ENCODE results near the gene HOXD13. TPM values are rescaled to one million over a fixed set of nuclear protein-coding genes. Genes with fewer than 3 reads are reported as not detected.

HOXD13 gene
- total and polyA plus RNA-seq, 2 of the 13 experiments (the other 11 are each of a cell fraction or from before 2014, with no cell fraction given), result not detected

DNA sequence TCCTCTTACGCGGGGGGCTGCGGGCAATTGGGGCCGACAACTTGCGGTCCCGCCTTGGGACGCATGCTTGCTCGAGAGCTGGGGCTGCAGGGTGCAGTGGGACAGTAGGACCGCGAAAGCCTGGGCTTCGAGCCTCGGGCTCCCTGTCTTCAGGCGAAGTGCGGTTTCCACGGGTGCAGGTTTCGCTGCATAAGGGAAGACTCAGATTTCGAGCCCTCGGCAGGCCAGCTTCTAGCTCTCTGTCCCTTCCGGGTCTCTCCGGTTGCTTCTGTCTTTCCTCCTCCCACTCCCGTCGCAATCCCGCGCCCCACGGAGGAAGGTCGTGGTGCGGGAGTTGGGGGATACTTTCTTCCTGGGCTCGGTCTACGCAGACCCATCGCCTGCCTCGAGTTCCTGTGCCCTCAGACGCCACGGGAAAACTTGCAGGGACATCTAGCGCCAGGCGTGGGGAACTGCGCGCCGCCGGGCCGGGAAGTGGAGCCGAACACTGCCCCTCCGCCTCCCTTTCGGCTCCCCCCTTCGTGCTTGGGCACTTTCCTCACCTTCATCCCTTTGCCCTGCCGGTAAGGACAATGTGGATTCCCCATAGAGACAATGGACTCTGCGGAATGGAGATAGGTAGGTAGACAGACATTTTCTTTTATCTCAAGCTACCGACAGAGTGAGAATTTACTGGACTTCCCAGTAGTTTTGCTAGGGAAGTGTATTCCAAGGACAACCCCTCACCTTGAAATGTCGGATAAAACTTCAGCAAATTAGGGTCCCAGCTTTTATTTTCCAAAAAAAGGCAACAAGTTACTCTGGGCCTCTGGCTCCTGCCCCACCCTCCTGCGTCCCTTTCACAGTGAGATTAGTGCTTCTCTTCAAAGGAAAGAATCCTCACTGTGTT is 4.2 kb upstream of the HOXD13 start (continued):
- TF ChIP-seq ZNF850 (CRISPR knock-in tag; conservative IDR thresholded peaks at IDR 0.05) (no peak), RBM39 (IDR thresholded peaks at IDR 0.05; ENCODE audit: low read depth, low read length, poor library complexity, severe bottlenecking) (peak; percentile 30), AGO1 (IDR thresholded peaks at IDR 0.05; ENCODE audit: low read depth, low read length, poor library complexity, severe bottlenecking) (no peak), DNMT1 (CRISPR knock-in tag; IDR thresholded peaks at IDR 0.05) (no peak), ZNF235 (CRISPR knock-in tag; IDR thresholded peaks at IDR 0.05; ENCODE audit: borderline replicate concordance) (0 out of 2 replicates have a peak, but pooled peaks have one; percentile 42), ZBTB7A (CRISPR knock-in tag; IDR thresholded peaks at IDR 0.05) (peak; percentile 31; the same call in 1 of the 2 replicates), ZFP36L1 (CRISPR knock-in tag; IDR thresholded peaks at IDR 0.05) (no peak), TSC22D2 (CRISPR knock-in tag; IDR thresholded peaks at IDR 0.05; ENCODE audit: borderline replicate concordance) (0 out of 2 replicates have a peak, but pooled peaks have one; percentile 25), SP140L (CRISPR knock-in tag; IDR thresholded peaks at IDR 0.05; ENCODE audit: borderline replicate concordance) (no peak), WIZ (CRISPR knock-in tag; IDR thresholded peaks at IDR 0.05) (no peak), BHLHE40 (IDR thresholded peaks at IDR 0.05; ENCODE audit: low read length) (no peak), EEA1 (CRISPR knock-in tag; IDR thresholded peaks at IDR 0.05; ENCODE audit: borderline replicate concordance) (no peak), SALL2 (CRISPR knock-in tag; IDR thresholded peaks at IDR 0.05) (no peak), RARG (CRISPR knock-in tag; IDR thresholded peaks at IDR 0.05; ENCODE audit: low read depth) (no peak), ZNF570 (CRISPR knock-in tag; IDR thresholded peaks at IDR 0.05; ENCODE audit: borderline replicate concordance) (no peak), MAFG (CRISPR knock-in tag; IDR thresholded peaks at IDR 0.05) (no peak), KMT2A (CRISPR knock-in tag; IDR thresholded peaks at IDR 0.05) (peak; percentile 63; the same call in 1 of the 2 replicates), ZKSCAN1 (IDR thresholded peaks at IDR 0.05; ENCODE audit: low read length) (0 out of 2 replicates have a peak, but pooled peaks have one; percentile 37), CENPX (CRISPR knock-in tag; IDR thresholded peaks at IDR 0.05) (no peak), ZMYM4 (CRISPR knock-in tag; IDR thresholded peaks at IDR 0.05) (0 out of 2 replicates have a peak, but pooled peaks have one; percentile 45), ZNF143 (CRISPR knock-in tag; IDR thresholded peaks at IDR 0.05) (0 out of 2 replicates have a peak, but pooled peaks have one; percentile 26)
- TF ChIP-seq, protein P1, sequence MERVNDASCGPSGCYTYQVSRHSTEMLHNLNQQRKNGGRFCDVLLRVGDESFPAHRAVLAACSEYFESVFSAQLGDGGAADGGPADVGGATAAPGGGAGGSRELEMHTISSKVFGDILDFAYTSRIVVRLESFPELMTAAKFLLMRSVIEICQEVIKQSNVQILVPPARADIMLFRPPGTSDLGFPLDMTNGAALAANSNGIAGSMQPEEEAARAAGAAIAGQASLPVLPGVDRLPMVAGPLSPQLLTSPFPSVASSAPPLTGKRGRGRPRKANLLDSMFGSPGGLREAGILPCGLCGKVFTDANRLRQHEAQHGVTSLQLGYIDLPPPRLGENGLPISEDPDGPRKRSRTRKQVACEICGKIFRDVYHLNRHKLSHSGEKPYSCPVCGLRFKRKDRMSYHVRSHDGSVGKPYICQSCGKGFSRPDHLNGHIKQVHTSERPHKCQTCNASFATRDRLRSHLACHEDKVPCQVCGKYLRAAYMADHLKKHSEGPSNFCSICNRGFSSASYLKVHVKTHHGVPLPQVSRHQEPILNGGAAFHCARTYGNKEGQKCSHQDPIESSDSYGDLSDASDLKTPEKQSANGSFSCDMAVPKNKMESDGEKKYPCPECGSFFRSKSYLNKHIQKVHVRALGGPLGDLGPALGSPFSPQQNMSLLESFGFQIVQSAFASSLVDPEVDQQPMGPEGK (CRISPR knock-in tag; IDR thresholded peaks at IDR 0.05), result peak; percentile 59; the same call in 1 of the 2 replicates
- TF ChIP-seq, protein P2, sequence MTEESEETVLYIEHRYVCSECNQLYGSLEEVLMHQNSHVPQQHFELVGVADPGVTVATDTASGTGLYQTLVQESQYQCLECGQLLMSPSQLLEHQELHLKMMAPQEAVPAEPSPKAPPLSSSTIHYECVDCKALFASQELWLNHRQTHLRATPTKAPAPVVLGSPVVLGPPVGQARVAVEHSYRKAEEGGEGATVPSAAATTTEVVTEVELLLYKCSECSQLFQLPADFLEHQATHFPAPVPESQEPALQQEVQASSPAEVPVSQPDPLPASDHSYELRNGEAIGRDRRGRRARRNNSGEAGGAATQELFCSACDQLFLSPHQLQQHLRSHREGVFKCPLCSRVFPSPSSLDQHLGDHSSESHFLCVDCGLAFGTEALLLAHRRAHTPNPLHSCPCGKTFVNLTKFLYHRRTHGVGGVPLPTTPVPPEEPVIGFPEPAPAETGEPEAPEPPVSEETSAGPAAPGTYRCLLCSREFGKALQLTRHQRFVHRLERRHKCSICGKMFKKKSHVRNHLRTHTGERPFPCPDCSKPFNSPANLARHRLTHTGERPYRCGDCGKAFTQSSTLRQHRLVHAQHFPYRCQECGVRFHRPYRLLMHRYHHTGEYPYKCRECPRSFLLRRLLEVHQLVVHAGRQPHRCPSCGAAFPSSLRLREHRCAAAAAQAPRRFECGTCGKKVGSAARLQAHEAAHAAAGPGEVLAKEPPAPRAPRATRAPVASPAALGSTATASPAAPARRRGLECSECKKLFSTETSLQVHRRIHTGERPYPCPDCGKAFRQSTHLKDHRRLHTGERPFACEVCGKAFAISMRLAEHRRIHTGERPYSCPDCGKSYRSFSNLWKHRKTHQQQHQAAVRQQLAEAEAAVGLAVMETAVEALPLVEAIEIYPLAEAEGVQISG (CRISPR knock-in tag; IDR thresholded peaks at IDR 0.05), result peak; percentile 81
- TF ChIP-seq, protein P3, sequence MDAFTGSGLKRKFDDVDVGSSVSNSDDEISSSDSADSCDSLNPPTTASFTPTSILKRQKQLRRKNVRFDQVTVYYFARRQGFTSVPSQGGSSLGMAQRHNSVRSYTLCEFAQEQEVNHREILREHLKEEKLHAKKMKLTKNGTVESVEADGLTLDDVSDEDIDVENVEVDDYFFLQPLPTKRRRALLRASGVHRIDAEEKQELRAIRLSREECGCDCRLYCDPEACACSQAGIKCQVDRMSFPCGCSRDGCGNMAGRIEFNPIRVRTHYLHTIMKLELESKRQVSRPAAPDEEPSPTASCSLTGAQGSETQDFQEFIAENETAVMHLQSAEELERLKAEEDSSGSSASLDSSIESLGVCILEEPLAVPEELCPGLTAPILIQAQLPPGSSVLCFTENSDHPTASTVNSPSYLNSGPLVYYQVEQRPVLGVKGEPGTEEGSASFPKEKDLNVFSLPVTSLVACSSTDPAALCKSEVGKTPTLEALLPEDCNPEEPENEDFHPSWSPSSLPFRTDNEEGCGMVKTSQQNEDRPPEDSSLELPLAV (CRISPR knock-in tag; conservative IDR thresholded peaks at IDR 0.05; ENCODE audit: low read depth), result no peak

All from HepG2 (cell line).